GM18868 (cell line): Measurements from ENCODE around the gene COQ7.

Experiments
- ATAC-seq: cut with Tn5 transposase; IDR thresholded peaks from one replicate; pipeline ENCODE4 v1.9.1; 2021; ENCODE audit warnings: mild to moderate bottlenecking, moderate library complexity; ENCODE audit not compliant: unreplicated experiment

Gene COQ7

GRCh38 chr16:19085679-19086200 lies 18.3 kb downstream of the COQ7 start:
- ATAC-seq: no peak

GRCh38 chr16:19086322-19087199 lies 19.1 kb downstream of the COQ7 start:
- peak; percentile 77 for ATAC-seq

GRCh38 chr16:19088341-19088916 lies 21.0 kb downstream of the COQ7 start:
- ATAC-seq: no peak

- no peak for ATAC-seq
These were observed 22.1 kb downstream of the COQ7 start for GRCh38 chr16:19089410-19089955.

- no peak for ATAC-seq
These were observed 23.5 kb downstream of the COQ7 start for GRCh38 chr16:19090916-19091315.

GRCh38 chr16:19092653-19093410 lies 25.4 kb downstream of the COQ7 start:
- ATAC-seq: no peak

GRCh38 chr16:19093631-19094541 lies 26.5 kb downstream of the COQ7 start:
- no peak for ATAC-seq

GRCh38 chr16:19094542-19095365 lies 27.3 kb downstream of the COQ7 start:
- no peak for ATAC-seq

GRCh38 chr16:19095654-19096053 lies 28.2 kb downstream of the COQ7 start:
- no peak for ATAC-seq

GRCh38 chr16:19098173-19098572 lies 30.8 kb downstream of the COQ7 start:
- no peak for ATAC-seq

GRCh38 chr16:19102187-19102872 lies 34.9 kb downstream of the COQ7 start:
- no peak for ATAC-seq

GRCh38 chr16:19104607-19105006 lies 37.2 kb downstream of the COQ7 start:
- no peak for ATAC-seq

GRCh38 chr16:19105131-19105530 lies 37.7 kb downstream of the COQ7 start:
- ATAC-seq: no peak

GRCh38 chr16:19105891-19106624 lies 38.6 kb downstream of the COQ7 start:
- ATAC-seq: no peak

GRCh38 chr16:19106625-19107020 lies 39.2 kb downstream of the COQ7 start:
- no peak for ATAC-seq

GRCh38 chr16:19108409-19109287 lies 41.2 kb downstream of the COQ7 start:
- no peak for ATAC-seq

GRCh38 chr16:19109288-19109664 lies 41.9 kb downstream of the COQ7 start:
- ATAC-seq: no peak
